Activated T-cell treated with anti-CD3 and anti-CD28 coated beads, Interleukin-2, amount 50 U/mL, for 24 hours (primary cell): ENCODE data around the gene OTOP1.
A peak's percentile ranks its signal among the peaks of the same experiment; 100 is the strongest.
"Not testable (repeated sequence)": the region's sequence is repeated elsewhere in the genome, so short reads cannot be mapped to it uniquely, and the experiment has no call there.

Experiments
- DNase-seq: peaks from one replicate; pipeline ENCODE4 v3.0.0-alpha.2; 2020
- H3K27ac Mint-ChIP-seq: 2 replicates; pipeline ENCODE4 v1.8.0; 2020; ENCODE audit warnings: mild to moderate bottlenecking, mixed read lengths
- H3K27me3 Mint-ChIP-seq: 2 replicates; pipeline ENCODE4 v1.8.0; 2020; ENCODE audit warnings: mixed read lengths
- H3K36me3 Mint-ChIP-seq: 2 replicates; pipeline ENCODE4 v1.8.0; 2020; ENCODE audit warnings: low read depth, mixed read lengths
- H3K4me1 Mint-ChIP-seq: 2 replicates; pipeline ENCODE4 v1.8.0; 2020; ENCODE audit warnings: low read depth, mixed read lengths
- H3K4me3 Mint-ChIP-seq: 2 replicates; pipeline ENCODE4 v1.8.0; 2020; ENCODE audit warnings: mild to moderate bottlenecking, moderate library complexity, mixed read lengths
- H3K9me3 Mint-ChIP-seq: 2 replicates; pipeline ENCODE4 v1.8.0; 2020; ENCODE audit warnings: mixed read lengths

OTOP1 gene

DNA sequence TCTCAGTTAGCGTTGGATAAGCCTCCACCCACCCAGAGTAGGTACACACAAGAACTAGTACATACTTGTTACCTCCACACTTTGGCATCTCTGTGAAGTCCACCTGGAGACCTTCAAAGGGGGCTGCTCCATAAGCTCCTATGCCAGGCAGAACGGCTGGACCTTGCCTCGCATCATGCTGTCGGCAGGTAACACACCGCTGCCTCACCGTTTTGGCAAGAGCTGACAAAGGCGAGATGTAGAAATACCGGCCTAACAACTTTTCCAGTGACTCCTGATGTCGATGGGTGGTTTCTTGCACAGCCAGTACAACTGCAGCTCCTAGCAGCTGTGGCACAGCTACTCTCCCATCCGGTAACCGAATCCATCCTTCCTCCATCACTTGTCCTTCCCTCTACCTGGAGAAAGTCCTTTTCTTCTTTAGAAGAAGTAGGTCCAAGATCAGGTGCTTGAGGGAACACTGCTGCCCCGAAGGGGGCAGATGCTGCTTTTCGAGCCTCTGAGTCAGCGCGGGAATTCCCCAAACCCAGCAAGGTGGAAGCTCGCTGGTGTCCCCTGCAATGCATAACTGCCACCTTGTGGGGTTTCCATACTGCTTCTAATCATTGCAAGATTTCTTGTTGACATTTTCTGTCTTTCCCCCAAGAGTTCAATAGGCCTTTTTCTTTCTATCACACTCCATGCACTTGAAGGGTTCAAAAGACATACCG, 65.6 kb downstream of the OTOP1 start:
- H3K36me3 Mint-ChIP-seq, DNase-seq, H3K4me3 Mint-ChIP-seq, H3K27ac Mint-ChIP-seq, H3K4me1 Mint-ChIP-seq, H3K9me3 Mint-ChIP-seq: not testable (repeated sequence)
- H3K27me3 Mint-ChIP-seq = peaks cover 27% of the 10 kb centered on the region

DNA sequence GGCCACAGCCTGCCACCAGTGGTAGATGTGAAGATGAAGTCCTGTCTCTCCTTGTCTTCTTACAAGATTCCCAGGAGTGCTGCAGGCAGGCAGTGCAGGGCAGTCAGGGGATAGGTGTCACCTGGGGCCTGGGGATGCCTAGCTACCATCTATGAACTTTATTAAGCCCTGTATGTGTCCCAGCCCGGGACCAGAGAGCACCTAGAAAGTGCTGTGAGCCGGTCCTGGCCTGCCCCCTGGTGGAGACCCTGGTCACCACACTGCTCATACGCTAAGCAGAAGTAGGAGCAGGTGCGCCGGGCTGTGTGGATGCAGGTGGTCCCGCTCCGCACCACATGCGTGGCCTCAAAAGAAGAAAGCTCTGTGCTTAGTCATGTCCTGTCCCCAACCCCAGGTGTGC, 81.1 kb downstream of the OTOP1 start:
- not testable (repeated sequence) for H3K27ac Mint-ChIP-seq, H3K36me3 Mint-ChIP-seq, H3K4me1 Mint-ChIP-seq, H3K4me3 Mint-ChIP-seq, H3K9me3 Mint-ChIP-seq
- peak; percentile 61 for DNase-seq
- H3K27me3 Mint-ChIP-seq = peaks cover 69% of the 10 kb centered on the region

- H3K36me3 Mint-ChIP-seq, H3K4me3 Mint-ChIP-seq, H3K4me1 Mint-ChIP-seq, H3K9me3 Mint-ChIP-seq, DNase-seq, H3K27ac Mint-ChIP-seq: not testable (repeated sequence)
- H3K27me3 Mint-ChIP-seq = peaks cover 61% of the 10 kb centered on the region
Measured at GRCh38 chr4:4143376-4143775, 83.4 kb downstream of the OTOP1 start.

DNA sequence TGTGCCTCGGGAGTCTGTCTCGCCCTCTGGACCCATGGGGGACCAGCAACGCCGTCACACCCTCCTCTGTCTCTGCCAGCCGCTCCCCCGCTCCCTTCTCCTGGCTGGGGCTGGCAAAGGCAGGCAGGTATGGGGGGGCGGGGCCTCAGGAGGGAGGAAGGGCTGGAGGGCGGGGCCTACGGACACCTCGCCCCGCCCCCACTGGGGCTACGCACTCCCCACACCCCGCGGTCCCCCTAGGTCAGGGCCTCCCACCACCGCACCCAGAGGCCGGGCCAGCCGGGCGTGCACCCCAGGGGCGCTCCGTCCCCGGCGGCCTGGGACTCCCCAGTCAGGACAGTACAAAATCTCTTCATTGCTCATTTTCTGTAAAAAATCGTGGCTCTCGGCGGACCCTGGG, 84.0 kb downstream of the OTOP1 start:
- H3K36me3 Mint-ChIP-seq, H3K9me3 Mint-ChIP-seq, H3K4me1 Mint-ChIP-seq, H3K4me3 Mint-ChIP-seq, H3K27ac Mint-ChIP-seq: not testable (repeated sequence)
- DNase-seq = peak; percentile 47
- peaks cover 56% of the 10 kb centered on the region for H3K27me3 Mint-ChIP-seq

DNA sequence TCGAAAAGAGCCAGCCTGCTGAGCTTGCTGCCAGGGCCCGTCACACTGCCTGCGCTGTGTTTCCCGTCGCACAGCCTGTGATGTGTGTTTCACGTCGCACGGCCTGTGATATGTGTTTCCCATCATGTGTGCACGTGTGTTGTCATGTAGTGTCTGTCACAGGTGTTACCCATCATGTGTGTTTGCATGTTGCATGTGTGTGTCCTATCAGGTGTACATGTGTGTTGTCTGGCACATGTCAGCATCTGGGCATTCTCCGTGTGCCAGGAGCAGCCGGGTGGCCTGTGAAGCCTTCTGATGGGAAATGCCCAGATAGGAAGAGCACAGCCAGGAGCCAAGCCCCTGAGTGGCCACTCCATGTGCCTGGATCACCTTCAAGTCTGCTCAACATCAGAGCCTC, 85.5 kb downstream of the OTOP1 start:
- H3K27ac Mint-ChIP-seq, H3K9me3 Mint-ChIP-seq, H3K4me1 Mint-ChIP-seq, DNase-seq, H3K36me3 Mint-ChIP-seq, H3K4me3 Mint-ChIP-seq: not testable (repeated sequence)
- peaks cover 47% of the 10 kb centered on the region for H3K27me3 Mint-ChIP-seq
